GM18907 (cell line): Measurements from ENCODE around the gene EGR4.

Experiments
- ATAC-seq: cut with Tn5 transposase; IDR thresholded peaks from one replicate; pipeline ENCODE4 v1.9.1; 2021; ENCODE audit warnings: mild to moderate bottlenecking, moderate library complexity; ENCODE audit not compliant: unreplicated experiment

The EGR4 gene

DNA sequence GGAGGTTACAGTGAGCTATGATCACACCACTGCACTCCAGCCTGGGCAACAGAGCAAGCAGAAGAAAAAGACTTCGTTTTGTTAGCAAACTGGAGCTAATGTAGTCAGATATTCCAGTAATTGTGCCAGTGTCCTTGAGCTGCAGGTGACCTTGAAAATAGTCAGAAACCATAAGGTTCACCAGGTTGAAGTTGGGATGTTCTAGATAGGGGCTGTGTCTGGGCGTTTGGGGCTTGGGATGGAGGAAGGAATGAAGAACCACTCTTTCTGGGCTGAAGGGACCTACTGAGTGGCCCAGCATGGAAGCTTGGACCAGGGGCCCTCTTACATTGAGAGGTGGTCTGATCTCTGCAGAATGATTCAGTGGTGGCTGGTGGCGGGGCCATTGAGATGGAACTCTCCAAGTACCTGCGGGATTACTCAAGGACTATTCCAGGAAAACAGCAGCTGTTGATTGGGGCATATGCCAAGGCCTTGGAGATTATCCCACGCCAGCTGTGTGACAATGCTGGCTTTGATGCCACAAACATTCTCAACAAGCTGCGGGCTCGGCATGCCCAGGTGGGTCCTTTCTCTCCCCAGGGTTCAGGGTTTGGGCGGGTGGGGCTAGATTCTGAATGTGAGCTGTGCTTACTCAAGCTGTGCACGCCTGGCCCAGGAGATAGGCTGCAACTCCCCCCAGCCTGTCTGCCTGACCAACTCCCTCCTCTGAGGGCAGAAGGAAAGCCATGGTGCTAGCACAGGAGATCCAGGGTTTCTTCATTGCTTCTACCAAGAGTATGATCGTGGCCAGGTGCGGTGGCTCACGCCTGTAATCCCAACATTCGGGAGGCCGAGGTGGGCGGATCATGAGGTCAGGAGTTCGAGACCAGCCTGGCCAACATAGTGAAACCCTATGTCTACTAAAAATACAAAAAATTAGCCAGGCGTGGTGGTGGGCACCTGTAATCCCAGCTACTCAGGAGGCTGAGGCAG is 42.2 kb downstream of the EGR4 start:
- no peak for ATAC-seq

GRCh38 chr2:73249636-73250035 is 43.7 kb downstream of the EGR4 start:
- no peak for ATAC-seq

- no peak for ATAC-seq
These were observed 46.5 kb downstream of the EGR4 start for GRCh38 chr2:73246850-73247249.

GRCh38 chr2:73244580-73244979 is 48.8 kb downstream of the EGR4 start:
- ATAC-seq = no peak

DNA sequence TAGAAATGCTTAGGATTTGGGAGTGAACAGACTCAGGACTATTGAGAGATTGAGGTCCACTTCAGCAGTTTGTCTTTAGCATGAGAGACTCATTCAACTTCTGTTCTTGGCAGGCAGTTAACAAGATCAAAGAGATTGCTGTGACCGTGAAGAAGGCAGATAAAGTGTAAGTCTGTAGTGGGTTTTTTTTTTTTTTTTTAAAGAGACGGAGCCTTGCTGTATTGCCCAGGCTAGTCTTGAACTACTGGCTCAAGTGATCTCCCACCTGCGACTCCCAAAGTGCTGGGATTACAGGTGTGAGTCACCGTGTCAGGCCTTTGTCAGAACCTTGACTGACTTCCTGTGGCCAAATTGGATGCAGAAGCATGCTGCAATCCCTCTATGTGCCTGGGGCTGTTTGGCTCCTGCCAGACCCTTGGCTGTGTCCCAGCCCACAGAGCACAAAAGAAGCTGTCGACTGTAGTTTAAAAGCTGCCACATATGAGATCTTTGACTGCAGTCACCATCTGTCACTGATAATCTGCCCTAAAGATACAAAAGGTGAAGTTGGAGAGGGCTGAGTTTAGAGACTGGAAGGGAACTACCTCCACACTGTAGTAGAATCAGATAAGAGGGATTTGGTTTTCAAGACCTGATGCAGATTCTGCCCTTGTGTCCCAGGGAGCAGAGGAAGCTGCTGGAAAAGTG is 49.3 kb downstream of the EGR4 start:
- no peak for ATAC-seq
